C4-2B (cell line): Measurements from ENCODE around the gene SLC17A8.

Source experiments
- H3K27ac ChIP-seq: fragments of 450-650 bp; 2 replicates; pipeline ENCODE4 v1.5.1; 2017
- ZFX ChIP-seq: fragments of 450-650 bp; IDR thresholded peaks from 2 replicates; pipeline ENCODE4 v1.6.1; 2017
- TF ChIP-seq, protein P1 (sequence below): fragments of 450-650 bp; conservative IDR thresholded peaks from 2 replicates; pipeline ENCODE4 v1.5.1; 2017; ENCODE audit warnings: mild to moderate bottlenecking

The SLC17A8 gene

GRCh38 chr12:100371146-100371545, 14.3 kb downstream of the SLC17A8 start:
- TF ChIP-seq ZFX = no peak
- TF ChIP-seq, protein P1, sequence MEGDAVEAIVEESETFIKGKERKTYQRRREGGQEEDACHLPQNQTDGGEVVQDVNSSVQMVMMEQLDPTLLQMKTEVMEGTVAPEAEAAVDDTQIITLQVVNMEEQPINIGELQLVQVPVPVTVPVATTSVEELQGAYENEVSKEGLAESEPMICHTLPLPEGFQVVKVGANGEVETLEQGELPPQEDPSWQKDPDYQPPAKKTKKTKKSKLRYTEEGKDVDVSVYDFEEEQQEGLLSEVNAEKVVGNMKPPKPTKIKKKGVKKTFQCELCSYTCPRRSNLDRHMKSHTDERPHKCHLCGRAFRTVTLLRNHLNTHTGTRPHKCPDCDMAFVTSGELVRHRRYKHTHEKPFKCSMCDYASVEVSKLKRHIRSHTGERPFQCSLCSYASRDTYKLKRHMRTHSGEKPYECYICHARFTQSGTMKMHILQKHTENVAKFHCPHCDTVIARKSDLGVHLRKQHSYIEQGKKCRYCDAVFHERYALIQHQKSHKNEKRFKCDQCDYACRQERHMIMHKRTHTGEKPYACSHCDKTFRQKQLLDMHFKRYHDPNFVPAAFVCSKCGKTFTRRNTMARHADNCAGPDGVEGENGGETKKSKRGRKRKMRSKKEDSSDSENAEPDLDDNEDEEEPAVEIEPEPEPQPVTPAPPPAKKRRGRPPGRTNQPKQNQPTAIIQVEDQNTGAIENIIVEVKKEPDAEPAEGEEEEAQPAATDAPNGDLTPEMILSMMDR = no peak

DNA sequence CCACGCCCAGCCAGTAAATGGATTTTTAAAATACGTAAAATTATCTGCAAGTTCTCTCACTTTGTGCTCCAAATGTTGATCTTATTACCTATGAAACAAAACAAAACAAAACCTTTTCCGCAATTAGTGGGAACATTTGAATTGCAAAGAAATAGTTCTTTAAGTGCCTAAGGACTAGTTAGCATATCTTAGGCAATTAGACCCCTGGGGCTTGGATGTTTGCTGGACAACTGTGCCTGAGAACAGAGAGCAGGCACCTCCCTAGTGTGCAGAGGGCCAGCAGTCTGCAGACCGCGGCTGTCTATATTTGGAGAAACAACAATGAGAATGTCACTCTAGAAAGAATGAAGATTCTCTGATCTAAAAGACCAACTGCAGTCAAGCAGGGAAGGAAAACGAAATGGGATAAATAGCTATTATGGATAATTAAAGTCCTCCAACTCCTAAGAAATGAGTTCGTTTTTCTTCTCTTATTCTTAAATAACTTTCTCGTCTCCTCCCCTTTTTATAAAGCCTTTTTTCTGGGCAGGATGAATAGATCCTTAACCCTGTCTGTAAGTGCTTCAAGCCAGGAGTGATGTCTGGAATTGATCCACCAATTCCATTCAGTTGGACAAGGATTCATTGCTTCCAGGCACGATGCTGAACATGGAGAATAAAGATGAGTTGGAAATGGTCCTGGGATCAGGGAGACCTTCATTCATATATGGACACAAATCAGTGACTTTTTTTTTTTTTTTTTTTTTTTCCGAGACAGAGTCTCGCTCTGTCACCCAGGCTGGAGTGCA, 16.2 kb downstream of the SLC17A8 start:
- no peak for TF ChIP-seq ZFX
- TF ChIP-seq, protein P1 = no peak
- no peak overlapping the region for H3K27ac ChIP-seq

More at GRCh38 chr12:100371146-100371545, 14.3 kb downstream of the SLC17A8 start:
- H3K27ac ChIP-seq = no peak overlapping the region

DNA sequence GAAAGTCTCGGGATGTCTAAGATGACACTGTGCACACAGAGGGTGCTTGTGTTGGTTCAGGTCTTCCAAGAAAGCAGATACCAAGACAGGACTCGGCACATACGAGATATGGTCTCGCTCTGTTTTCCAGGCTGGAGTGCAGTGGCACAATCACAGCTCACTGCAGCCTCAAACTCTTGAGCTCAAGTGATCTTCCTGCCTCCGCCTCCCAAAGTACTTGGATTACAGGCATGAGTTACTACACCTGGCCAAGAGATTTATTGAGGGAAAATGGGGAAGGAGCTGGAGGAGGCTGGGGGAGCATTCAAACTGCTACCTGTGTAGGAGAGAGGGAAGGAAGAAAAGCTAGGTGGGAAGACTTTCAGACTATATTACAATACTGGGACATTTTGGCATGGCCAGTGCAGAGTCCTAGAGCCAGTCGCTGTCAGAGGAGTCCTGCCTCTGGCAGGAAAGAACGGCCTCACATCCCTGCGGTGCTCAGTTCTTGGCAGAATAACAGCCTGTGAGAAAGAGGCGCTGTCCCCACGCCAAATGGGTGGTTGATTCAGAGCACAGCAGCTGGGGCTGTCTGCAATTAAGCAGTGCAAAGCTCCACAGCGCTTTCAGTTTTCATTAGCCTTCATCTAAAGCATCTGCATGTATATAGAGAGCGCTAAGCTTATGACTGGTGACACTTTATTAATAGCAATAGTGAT, 18.3 kb downstream of the SLC17A8 start:
- no peak overlapping the region for H3K27ac ChIP-seq
- no peak for TF ChIP-seq ZFX
- TF ChIP-seq, protein P1 = no peak

DNA sequence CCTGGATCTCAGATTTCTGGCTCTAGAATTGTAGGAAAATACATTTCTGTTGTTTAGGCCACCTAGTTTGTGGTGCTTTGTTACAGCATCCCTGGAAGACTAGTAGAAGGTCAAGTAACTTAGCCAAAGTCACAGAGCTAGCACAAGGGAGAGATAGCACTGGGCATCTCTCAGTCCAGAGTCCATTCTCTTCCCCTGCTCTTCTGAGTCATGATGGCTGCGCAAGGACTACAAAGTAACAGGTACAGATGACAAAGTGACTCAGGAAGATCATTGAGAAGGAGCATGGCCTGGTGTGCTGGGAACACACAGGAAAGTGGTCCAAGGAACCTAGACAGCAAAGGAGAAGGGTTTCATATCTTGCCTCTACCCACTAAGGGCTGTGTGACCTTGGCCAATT, 19.3 kb downstream of the SLC17A8 start:
- H3K27ac ChIP-seq = no peak overlapping the region
- TF ChIP-seq ZFX = no peak
- TF ChIP-seq, protein P1 = no peak

- TF ChIP-seq, protein P1 = no peak
- TF ChIP-seq ZFX = no peak
- H3K27ac ChIP-seq = no peak overlapping the region
Observed at GRCh38 chr12:100381379-100381778, 24.5 kb downstream of the SLC17A8 start.

DNA sequence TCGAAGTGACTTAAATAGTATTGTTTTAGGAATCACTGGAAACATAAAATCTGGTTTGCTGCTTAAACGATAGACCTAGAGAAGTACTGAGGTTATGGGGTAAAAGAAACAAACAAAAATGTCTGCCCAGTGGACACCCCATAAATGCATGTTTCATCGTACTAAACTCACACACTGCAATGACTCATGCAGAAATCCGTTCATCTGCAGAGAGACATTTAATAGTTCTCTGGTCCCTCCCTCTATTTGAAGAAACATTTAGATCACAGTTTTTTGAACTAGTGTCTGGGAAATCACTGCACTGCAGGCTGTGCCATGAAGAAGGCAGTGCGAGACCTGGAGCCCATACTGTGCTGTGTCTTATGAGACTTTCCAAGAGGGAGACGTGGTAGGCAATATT, 25.5 kb downstream of the SLC17A8 start:
- H3K27ac ChIP-seq = no peak overlapping the region
- TF ChIP-seq, protein P1 = no peak
- no peak for TF ChIP-seq ZFX
